ENCODE data around the gene CDH9. TPM values are rescaled to one million over a fixed set of nuclear protein-coding genes. Genes with fewer than 3 reads are reported as not detected.

Gene CDH9
- total RNA-seq, 1 donor: not detected

- DNase-seq (ENCODE audit: low read depth): no peak
- no peak for TF ChIP-seq CTCF (IDR thresholded peaks at IDR 0.05; ENCODE audit: insufficient read depth, low read length)
- no peak overlapping the region for H3K4me3 ChIP-seq (ENCODE audit: low read depth, low read length)
Observed at GRCh38 chr5:26981750-26982149, 56.6 kb downstream of the CDH9 start.

DNA sequence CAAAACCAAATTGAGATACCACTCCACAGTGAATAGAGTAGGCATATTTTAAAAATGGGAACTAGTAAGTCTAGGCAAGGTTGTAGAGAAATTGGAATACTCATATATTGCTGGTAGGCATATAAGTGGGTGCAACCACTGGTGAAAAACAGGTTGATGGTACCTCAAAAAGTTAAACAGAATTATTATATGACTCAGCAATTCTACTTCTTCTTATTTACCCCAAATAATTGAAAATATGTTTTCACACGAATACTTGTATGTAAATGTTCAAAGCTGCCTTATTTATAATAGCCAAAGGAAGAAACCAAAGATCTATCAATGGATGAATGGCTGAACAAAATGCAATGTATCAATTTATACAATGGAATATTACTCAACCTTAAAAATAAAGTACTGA is 79.1 kb downstream of the CDH9 start:
- H3K4me3 ChIP-seq (ENCODE audit: low read depth, low read length): no peak overlapping the region
- no peak for TF ChIP-seq CTCF (IDR thresholded peaks at IDR 0.05; ENCODE audit: insufficient read depth, low read length)

GRCh38 chr5:26955161-26955560 is 83.2 kb downstream of the CDH9 start:
- no peak overlapping the region for H3K4me3 ChIP-seq (ENCODE audit: low read depth, low read length)
- TF ChIP-seq CTCF (IDR thresholded peaks at IDR 0.05; ENCODE audit: insufficient read depth, low read length): no peak
- DNase-seq (ENCODE audit: low read depth): no peak

More for the DNA sequence above, 79.1 kb downstream of the CDH9 start:
- no peak for DNase-seq (ENCODE audit: low read depth)

DNA sequence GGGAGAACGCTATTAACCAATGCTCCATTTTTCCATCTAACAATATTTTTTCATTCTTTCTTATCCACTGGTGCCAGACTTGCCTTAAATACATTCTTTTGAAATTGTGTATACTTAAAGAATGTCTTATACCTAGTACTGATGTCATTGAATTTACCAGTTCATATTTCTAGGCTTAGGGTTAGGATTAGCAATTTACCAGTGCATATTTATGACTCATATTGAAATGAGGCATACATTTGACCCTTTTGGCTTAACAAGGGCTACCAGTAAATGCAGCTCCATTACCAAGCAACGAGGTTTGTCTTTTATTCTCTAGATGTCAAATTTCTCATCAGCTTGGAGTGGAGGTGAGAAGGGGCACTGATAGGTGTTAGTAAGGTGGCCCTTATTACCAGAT is 89.5 kb downstream of the CDH9 start:
- no peak for TF ChIP-seq CTCF (IDR thresholded peaks at IDR 0.05; ENCODE audit: insufficient read depth, low read length)
- DNase-seq (ENCODE audit: low read depth): no peak
- H3K4me3 ChIP-seq (ENCODE audit: low read depth, low read length): no peak overlapping the region

DNA sequence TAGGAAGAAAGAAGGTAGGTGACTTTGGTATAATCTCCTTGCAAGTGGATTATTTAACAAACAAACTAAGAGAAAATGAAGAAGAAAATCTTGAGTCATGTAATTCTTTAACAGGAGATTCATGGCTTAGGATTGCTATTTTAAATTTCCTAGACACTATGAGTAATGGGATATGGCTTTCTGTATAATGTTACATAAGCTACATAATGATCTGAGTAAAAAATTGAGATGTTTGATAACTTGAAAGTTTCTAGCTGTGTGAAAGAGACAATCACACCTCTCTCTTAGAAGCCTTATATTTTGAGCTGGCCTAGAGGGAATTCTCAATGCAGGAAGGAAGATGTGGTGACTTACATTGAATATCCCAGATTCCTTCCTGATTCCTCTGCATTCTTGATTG is 92.5 kb downstream of the CDH9 start:
- no peak for DNase-seq (ENCODE audit: low read depth)
- TF ChIP-seq CTCF (IDR thresholded peaks at IDR 0.05; ENCODE audit: insufficient read depth, low read length): no peak
- no peak overlapping the region for H3K4me3 ChIP-seq (ENCODE audit: low read depth, low read length)

GRCh38 chr5:26942481-26942880 is 95.9 kb downstream of the CDH9 start:
- DNase-seq (ENCODE audit: low read depth): peak; percentile 0
- H3K4me3 ChIP-seq (ENCODE audit: low read depth, low read length): no peak overlapping the region
- TF ChIP-seq CTCF (IDR thresholded peaks at IDR 0.05; ENCODE audit: insufficient read depth, low read length): no peak

DNA sequence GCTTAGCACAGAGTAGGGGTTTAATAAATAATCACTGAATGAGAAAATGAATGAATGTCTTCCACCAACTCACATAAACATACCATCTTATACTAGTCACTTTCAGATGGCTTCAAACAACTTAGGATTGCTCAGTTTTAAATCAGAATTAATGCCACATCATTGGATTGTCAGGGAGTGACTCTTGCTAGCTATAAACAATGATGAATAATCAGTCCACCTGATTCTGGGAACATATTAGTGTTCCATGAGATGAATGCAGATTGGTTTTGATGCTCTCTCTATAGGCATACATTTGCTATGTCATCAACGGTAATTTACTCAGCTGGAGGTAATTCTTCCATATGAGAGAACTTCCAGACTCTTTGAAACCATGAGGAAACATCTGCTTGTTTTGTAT is 97.4 kb downstream of the CDH9 start:
- no peak overlapping the region for H3K4me3 ChIP-seq (ENCODE audit: low read depth, low read length)
- TF ChIP-seq CTCF (IDR thresholded peaks at IDR 0.05; ENCODE audit: insufficient read depth, low read length): no peak
- DNase-seq (ENCODE audit: low read depth): no peak

Measured in fibroblast of the aortic adventitia (primary cell).